ENCODE measurements around the gene TLE3. TPM values are rescaled to one million over a fixed set of nuclear protein-coding genes. Genes with fewer than 3 reads are reported as not detected.

The TLE3 gene
- total RNA-seq, 1 experiment from 2014 or later, result 35.2 TPM

DNA sequence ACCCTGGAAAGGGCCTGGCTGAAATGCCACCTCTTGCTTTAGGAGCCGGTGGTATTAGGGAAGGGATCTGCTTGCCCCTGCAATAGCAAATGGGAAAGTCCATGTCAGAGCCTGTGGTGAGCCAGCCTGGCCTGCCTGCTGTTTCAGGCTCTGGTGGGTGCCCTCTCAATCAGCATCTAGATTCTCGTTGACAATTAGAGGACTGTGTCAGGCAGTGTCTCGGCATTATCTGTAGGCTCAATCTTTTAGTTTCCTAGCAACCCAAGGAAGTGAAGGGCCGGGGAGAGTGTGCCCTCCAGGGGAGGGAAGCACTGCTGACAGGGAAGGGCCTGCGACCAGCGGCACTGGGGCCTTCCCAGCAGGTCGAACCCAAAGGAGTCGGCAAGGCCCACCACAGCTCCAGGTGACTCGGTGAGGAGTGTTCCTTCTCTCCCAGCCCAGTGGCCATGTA, 42.1 kb downstream of the TLE3 start:
- Histone ChIP-seq H3K27ac (no peak overlapping the region), H3K36me3 (peaks cover 91% of the 10 kb centered on the region), H3K4me1 (replicated peaks) (no peaks in the 10 kb centered on the region), H3K9me3 (replicated peaks) (no peaks in the 10 kb centered on the region), H3K27me3 (replicated peaks) (no peaks in the 10 kb centered on the region), H3K4me3 (no peak overlapping the region)
- no peak for DNase-seq (ENCODE audit: low read depth in 1 of 2, low spot score in 2 of 2)

DNA sequence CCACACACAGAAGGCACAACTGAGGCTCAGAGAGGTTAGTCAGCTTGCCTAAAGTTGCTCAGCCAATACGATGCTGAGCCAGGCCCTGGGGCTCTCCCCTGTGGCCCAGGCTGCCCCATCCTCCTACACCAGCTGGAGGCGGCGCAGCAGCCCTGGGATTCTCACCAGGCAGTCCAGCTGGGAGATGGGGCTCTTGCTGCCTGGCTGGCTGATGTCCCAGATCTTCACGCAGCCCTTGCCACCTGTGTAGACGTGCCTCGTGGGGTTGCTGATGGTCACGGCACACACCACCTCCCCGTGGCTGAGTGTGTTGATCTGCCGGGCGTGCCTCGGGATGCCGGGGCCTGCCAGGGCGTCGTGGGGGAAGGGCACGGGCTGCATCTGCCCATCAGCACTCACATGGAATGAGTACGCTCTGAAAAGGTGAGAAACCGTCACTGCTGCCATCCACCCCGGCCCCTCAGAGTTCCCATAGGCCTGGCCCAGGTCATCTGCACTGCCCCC, 42.8 kb downstream of the TLE3 start:
- no peaks in the 10 kb centered on the region for H3K4me1 ChIP-seq (replicated peaks)
- no peak for DNase-seq (ENCODE audit: low read depth in 1 of 2, low spot score in 2 of 2)
- H3K27ac ChIP-seq, result no peak overlapping the region
- H3K4me3 ChIP-seq, result no peak overlapping the region
- no peaks in the 10 kb centered on the region for H3K9me3 ChIP-seq (replicated peaks)
- peaks cover 91% of the 10 kb centered on the region for H3K36me3 ChIP-seq
- H3K27me3 ChIP-seq (replicated peaks), result no peaks in the 10 kb centered on the region

DNA sequence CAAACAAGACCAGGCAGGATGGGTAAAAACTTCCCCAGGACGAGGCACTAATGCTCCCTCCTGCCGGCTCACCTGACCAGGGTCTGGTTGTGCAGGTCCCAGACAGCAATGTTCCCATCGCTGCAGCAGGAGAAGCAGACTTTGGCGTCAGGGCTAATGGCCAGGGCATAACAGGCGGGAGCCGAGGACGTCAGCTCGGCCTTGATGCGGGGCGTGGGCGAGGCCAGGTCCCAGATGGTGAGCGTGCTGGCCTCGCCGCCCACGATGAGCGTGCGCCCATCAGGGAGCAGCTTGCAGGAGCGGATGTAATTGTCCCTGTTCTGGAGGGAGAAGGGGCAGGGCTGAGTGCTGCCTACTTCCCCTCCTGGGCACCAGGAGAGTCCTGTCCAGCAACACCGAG, 43.4 kb downstream of the TLE3 start:
- Histone ChIP-seq H3K27me3 (replicated peaks) (no peaks in the 10 kb centered on the region), H3K4me1 (replicated peaks) (no peaks in the 10 kb centered on the region), H3K4me3 (no peak overlapping the region), H3K27ac (no peak overlapping the region), H3K36me3 (peaks cover 91% of the 10 kb centered on the region), H3K9me3 (replicated peaks) (no peaks in the 10 kb centered on the region)
- DNase-seq (ENCODE audit: low read depth in 1 of 2, low spot score in 2 of 2), result no peak

DNA sequence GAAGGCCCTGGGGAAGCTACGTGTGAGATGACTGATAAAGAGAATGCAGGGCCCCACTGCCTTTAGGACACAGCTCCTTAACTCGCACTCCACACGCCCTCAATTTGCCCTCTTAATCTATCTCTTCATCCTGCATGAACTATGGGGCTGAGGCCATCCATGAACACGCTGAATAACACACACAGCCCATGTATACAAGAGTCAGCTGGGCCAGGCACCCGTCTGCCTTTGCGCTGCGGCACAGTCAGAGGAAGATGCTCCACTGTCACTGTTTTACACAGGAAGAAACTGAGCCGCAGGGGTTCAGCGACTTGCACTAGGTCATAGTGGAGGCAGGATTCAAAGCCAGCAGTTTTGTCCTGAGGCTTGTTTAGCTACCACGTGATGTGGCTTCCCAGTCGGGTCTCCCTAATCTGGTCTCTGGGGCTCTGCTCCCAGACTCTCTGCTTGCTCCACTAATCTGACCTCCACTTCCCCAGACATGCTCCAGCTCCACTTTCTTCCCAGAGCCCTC, 43.9 kb downstream of the TLE3 start:
- Histone ChIP-seq H3K27ac (no peak overlapping the region), H3K4me1 (replicated peaks) (no peaks in the 10 kb centered on the region), H3K36me3 (peaks cover 85% of the 10 kb centered on the region), H3K4me3 (no peak overlapping the region), H3K9me3 (replicated peaks) (no peaks in the 10 kb centered on the region), H3K27me3 (replicated peaks) (no peaks in the 10 kb centered on the region)
- DNase-seq (ENCODE audit: low read depth in 1 of 2, low spot score in 2 of 2), result no peak

DNA sequence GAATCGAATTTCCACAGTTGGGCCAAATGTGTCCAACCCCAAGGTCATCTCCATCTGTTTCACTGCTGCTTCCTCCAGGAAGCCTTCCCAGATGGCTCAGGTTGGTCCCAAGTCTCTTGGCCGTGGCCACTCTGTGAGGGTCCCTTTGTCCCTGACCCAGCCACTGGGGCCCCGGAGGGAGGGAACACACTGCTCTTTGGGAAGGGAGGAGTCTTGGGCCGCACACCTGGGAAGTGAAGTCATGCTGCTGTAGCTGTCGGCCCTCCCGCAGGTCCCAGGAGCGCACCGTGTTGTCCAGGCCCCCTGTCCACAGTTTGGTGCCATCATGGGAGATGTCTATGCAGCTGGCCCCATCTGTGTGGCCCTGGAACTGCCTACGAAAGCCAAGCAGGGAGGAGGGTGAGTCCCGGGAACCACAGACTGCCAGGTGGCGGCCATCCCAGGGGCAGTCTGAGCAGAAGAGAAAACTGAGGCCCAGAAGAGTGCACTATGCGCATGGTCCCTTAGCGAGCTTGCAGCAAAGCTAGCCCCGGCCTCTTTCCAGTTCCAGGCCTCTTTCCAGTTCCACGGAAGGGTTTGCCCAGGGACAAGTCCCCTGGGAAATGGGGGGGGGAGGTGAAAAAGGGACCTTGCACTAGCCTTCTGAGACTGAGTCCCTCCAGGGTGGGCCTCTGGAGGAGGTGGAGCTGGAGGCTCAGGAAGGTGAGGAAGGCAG, 44.6 kb downstream of the TLE3 start:
- no peak for DNase-seq (ENCODE audit: low read depth in 1 of 2, low spot score in 2 of 2)
- H3K9me3 ChIP-seq (replicated peaks), result no peaks in the 10 kb centered on the region
- H3K4me3 ChIP-seq, result no peak overlapping the region
- H3K4me1 ChIP-seq (replicated peaks), result no peaks in the 10 kb centered on the region
- H3K36me3 ChIP-seq, result peaks cover 80% of the 10 kb centered on the region
- H3K27me3 ChIP-seq (replicated peaks), result no peaks in the 10 kb centered on the region
- H3K27ac ChIP-seq, result no peak overlapping the region

DNA sequence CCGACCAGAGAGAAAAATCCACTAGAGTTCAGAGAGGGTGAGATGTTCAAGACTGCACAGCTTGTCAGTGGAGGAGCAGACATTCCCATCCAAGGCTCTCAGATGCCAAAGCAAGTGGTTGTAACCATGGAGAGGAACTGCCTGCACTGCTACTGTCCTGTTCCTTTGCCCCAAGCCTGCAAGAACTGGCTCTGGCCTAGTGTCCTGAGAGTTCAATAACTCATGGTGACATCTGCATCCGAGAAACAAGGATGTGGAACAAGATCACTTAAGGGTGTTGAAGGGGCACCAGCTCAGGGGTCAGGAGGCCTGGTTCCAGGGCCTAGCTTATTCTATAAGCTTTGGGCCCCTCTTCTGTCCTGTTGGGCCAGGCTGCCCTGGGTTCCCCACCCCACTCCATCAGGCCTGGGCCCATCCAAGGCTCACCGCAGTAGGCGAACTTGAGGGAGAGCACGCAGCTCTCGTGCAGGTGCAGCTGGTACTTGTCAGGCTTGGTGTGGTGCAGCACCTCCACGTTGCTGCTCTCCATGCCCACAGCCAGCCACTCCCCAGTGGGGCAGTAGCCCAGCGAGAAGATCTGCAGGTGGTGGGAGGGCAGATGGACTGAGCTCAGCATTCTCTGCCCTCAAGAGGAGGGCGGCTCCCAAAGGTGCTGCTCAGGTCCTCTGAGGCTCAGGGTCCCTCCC, 45.6 kb downstream of the TLE3 start:
- no peaks in the 10 kb centered on the region for H3K9me3 ChIP-seq (replicated peaks)
- H3K27me3 ChIP-seq (replicated peaks), result no peaks in the 10 kb centered on the region
- no peak overlapping the region for H3K27ac ChIP-seq
- H3K4me1 ChIP-seq (replicated peaks), result no peaks in the 10 kb centered on the region
- DNase-seq (ENCODE audit: low read depth in 1 of 2, low spot score in 2 of 2), result no peak
- peaks cover 75% of the 10 kb centered on the region for H3K36me3 ChIP-seq
- no peak overlapping the region for H3K4me3 ChIP-seq

DNA sequence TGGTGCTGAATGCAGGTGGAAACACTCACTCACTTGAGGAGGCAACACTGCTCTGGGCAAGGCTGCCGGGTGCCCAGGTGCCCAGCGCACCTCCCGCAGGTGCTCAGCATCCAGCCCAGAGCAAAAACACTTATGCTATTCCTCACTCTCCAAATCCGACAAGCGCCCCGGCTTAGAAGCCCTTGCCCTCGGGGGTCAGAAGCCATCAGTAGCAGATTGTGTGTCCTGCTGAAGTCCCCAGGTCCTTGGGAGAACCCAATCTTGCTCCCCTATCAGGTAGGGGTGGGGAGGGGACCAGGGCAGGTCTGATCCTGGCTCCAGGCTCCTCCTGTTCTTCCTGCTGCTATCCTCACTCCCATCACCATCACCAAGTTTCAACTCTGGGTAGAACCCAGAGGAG, 46.7 kb downstream of the TLE3 start:
- Histone ChIP-seq H3K4me1 (replicated peaks) (no peaks in the 10 kb centered on the region), H3K9me3 (replicated peaks) (no peaks in the 10 kb centered on the region), H3K36me3 (peaks cover 67% of the 10 kb centered on the region), H3K27me3 (replicated peaks) (no peaks in the 10 kb centered on the region), H3K27ac (no peak overlapping the region), H3K4me3 (no peak overlapping the region)
- no peak for DNase-seq (ENCODE audit: low read depth in 1 of 2, low spot score in 2 of 2)

DNA sequence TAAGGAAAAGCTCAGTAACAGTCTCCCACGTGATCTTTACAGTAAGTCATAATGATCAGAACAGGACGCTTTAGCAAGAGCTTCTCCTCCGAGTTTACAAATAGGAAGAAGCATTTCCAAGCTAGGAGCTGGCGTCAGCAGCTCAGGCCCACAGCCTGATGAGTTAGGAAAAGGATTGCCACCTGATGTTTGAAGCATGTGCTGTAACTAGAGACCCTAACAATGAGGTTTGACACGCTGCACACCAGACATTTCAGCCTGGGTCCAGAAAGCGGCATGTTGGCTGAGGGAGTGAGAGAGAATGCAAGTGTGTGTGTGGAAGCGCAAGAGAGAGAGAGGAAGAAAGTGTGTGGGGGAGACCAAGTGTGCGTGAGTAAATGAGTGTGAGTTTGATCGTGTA, 47.3 kb downstream of the TLE3 start:
- Histone ChIP-seq H3K27me3 (replicated peaks) (no peaks in the 10 kb centered on the region), H3K9me3 (replicated peaks) (no peaks in the 10 kb centered on the region), H3K4me3 (no peak overlapping the region), H3K27ac (no peak overlapping the region), H3K4me1 (replicated peaks) (no peaks in the 10 kb centered on the region), H3K36me3 (peaks cover 62% of the 10 kb centered on the region)
- DNase-seq (ENCODE audit: low read depth in 1 of 2, low spot score in 2 of 2), result no peak

DNA sequence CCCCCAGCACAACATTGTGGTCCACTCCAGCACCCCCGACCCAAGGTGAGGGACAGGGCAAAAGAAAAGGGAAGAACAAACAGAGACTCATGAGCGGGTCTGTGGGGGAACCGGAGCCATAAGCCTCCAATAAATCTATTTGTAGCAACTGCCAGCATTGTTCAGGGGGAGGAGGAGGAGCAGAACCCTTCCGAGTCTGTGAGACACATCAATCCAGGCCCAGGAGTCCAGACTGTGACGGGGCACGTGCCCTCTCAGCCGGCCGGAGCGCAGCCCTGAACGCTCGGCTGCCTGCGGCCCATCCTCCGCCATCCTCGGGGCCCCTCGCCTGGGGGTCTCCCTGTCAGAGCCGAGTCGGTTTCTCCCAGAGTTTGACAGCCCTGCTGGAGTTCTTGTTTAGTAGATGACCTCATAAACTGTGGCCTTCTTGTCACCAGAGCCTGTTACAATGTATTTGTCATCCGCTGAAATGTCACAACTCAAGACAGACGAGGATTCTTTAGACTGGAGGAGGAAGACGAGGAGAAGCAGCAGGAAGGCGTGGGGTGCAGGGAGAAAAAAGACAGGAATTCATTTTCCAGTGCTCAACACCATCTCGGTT, 47.9 kb downstream of the TLE3 start:
- H3K4me3 ChIP-seq, result no peak overlapping the region
- peaks cover 56% of the 10 kb centered on the region for H3K36me3 ChIP-seq
- no peaks in the 10 kb centered on the region for H3K27me3 ChIP-seq (replicated peaks)
- H3K4me1 ChIP-seq (replicated peaks), result no peaks in the 10 kb centered on the region
- no peak overlapping the region for H3K27ac ChIP-seq
- no peak for DNase-seq (ENCODE audit: low read depth in 1 of 2, low spot score in 2 of 2)
- no peaks in the 10 kb centered on the region for H3K9me3 ChIP-seq (replicated peaks)

DNA sequence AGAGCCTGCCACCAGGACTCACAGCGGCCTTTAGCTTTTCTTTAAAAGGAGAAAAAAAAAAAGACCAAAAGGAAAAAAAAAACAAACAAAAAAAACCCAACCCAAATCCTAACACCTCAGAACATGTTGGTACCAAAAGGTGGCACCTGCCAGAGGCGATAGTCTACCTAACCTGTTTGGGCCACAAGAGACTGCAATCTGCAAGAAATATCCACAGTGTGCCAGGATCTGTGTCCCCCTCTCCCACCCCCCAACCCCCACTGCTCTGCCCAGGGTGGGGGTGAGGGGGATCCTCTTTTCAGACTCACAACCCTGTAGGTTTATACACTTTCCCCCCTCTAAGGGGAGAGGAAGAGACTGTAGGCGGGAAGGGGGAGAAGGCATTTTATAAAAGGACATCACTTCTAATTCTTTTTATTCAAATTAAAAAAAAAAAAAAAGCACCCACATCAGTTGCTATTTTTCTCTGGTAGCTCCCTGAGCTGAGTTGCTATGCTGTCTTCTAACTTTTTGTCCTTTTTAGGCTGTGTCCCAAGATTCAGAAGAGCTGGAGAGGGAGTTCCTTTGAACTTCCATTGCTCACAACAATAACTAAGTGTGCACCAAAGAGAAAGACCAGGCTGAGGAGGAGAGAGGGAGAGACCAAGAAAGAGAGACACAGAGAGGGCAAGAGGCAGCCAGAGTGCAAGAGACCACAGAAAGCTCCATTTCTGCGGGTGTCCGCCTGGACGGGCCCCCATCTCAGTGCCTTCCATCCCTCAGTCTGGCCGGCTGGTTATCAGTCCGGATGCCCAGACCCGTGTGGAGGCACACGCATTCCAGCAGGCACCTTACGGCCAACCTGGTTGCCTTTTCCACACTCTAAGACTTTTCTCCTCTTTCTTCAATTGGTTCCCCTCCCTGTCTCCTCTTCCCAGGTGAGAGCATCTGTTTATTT, 48.9 kb downstream of the TLE3 start:
- no peak for DNase-seq (ENCODE audit: low read depth in 1 of 2, low spot score in 2 of 2)
- Histone ChIP-seq H3K4me1 (replicated peaks) (no peaks in the 10 kb centered on the region), H3K27ac (no peak overlapping the region), H3K27me3 (replicated peaks) (no peaks in the 10 kb centered on the region), H3K9me3 (replicated peaks) (no peaks in the 10 kb centered on the region), H3K36me3 (peaks cover 46% of the 10 kb centered on the region), H3K4me3 (no peak overlapping the region)

DNA sequence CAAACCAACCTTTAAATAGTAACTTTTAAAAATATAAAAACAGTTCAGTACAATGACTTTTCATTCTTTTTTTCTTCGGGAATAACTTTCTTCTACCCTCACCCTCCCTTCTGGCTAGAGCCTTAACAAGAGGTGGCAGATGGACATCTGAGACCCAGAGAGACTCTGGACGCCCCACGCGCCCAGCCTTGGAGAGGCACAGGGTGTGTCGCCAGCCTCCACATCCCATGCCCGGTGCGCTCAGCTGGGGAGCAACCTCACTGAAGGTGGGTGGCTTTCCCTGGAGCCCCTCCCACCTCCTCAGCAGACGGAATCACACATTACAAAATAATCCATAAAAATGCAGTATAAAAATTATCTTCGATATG, 49.5 kb downstream of the TLE3 start:
- H3K27ac ChIP-seq, result no peak overlapping the region
- H3K36me3 ChIP-seq, result peaks cover 39% of the 10 kb centered on the region
- no peak overlapping the region for H3K4me3 ChIP-seq
- H3K27me3 ChIP-seq (replicated peaks), result no peaks in the 10 kb centered on the region
- no peaks in the 10 kb centered on the region for H3K9me3 ChIP-seq (replicated peaks)
- no peak for DNase-seq (ENCODE audit: low read depth in 1 of 2, low spot score in 2 of 2)
- H3K4me1 ChIP-seq (replicated peaks), result no peaks in the 10 kb centered on the region

DNA sequence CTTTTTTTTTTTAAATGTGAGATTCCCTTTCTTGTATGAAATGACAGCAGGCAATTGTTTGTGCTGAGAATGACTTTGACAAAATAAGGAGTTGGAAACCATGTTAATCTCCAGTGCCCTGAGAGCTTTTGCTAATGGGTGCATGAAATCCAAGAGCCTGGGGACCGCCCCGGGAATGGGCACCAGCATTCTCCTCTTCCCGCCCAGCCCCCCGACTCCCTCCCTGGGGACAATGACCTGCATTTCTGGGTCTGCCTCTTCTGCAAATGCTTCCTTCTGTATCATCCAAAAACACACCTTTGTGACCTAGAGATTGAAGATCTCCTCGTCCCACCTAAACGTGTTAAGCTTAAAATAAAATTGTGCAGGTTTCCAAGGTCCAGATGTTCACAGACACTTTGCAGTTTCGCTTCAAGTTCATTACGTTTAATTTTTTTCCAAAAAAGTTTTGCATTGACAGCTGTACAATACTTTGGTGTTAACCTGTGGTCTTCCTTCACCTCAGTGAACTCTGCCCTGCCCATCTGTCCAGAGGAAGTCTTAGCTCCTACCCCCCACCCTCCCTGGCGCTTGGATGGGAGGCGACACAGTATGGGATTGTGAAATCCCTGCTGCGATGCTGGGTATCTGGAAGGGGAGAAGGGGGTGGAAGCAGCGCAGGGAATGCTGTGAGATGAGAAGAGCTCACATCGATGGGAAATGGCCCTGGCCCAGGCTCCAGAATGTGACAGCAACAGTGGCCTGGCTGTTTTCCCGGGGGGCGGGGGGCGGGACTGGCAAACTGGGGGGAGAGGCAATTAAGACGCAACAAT, 50.1 kb downstream of the TLE3 start:
- no peaks in the 10 kb centered on the region for H3K9me3 ChIP-seq (replicated peaks)
- H3K36me3 ChIP-seq, result peaks cover 34% of the 10 kb centered on the region
- DNase-seq (ENCODE audit: low read depth in 1 of 2, low spot score in 2 of 2), result no peak
- no peaks in the 10 kb centered on the region for H3K4me1 ChIP-seq (replicated peaks)
- no peak overlapping the region for H3K27ac ChIP-seq
- H3K27me3 ChIP-seq (replicated peaks), result no peaks in the 10 kb centered on the region
- H3K4me3 ChIP-seq, result no peak overlapping the region

Measured in SJSA1 (cell line).